ENCODE measurements around the gene DNPEP.

DNPEP gene

GRCh38 chr2:219356834-219357233, 30.9 kb downstream of the DNPEP start (continued):
- TF ChIP-seq ZBTB6 (tag by site-specific recombination; IDR thresholded peaks at IDR 0.05) (no peak), ZNF394 (tag by site-specific recombination; IDR thresholded peaks at IDR 0.05; ENCODE audit: borderline replicate concordance) (no peak)

- CTCF ChIA-PET: interaction anchor here (0.6 to 1.5 kb wide), 4 partner anchors 24 to 557 kb away, joined by 3 to 7 read pairs (median 4); no protein-coding TSS in a partner anchor
- TF ChIP-seq ZNF112 (tag by site-specific recombination; IDR thresholded peaks at IDR 0.05): no peak
- TF ChIP-seq ZNF670 (tag by site-specific recombination; IDR thresholded peaks at IDR 0.05; ENCODE audit: low read depth): no peak
- no peak for TF ChIP-seq ZNF155 (tag by site-specific recombination; IDR thresholded peaks at IDR 0.05)
- TF ChIP-seq ZFHX2 (tag by site-specific recombination; conservative IDR thresholded peaks at IDR 0.05): no peak
- no peak for TF ChIP-seq ZNF513 (tag by site-specific recombination; IDR thresholded peaks at IDR 0.05)
- TF ChIP-seq FEZF1 (tag by site-specific recombination; IDR thresholded peaks at IDR 0.05): no peak
- TF ChIP-seq ZXDB (tag by site-specific recombination; IDR thresholded peaks at IDR 0.05): no peak
- no peak for TF ChIP-seq ZNF777 (tag by site-specific recombination; IDR thresholded peaks at IDR 0.05; ENCODE audit: borderline replicate concordance)
- no peak for TF ChIP-seq ZNF248 (tag by site-specific recombination; IDR thresholded peaks at IDR 0.05)
- no peak for TF ChIP-seq ZNF19 (tag by site-specific recombination; IDR thresholded peaks at IDR 0.05; ENCODE audit: low read depth)
- TF ChIP-seq ZNF148 (tag by site-specific recombination; IDR thresholded peaks at IDR 0.05; ENCODE audit: borderline replicate concordance): no peak
- TF ChIP-seq ZNF610 (tag by site-specific recombination; IDR thresholded peaks at IDR 0.05; ENCODE audit: borderline replicate concordance): no peak
- no peak for TF ChIP-seq ZSCAN23 (tag by site-specific recombination; IDR thresholded peaks at IDR 0.05)
- TF ChIP-seq ZNF830 (tag by site-specific recombination; IDR thresholded peaks at IDR 0.05; ENCODE audit: low read depth): no peak
- TF ChIP-seq ZNF169 (tag by site-specific recombination; IDR thresholded peaks at IDR 0.05): no peak
Measured at GRCh38 chr2:219354582-219354981, 33.1 kb downstream of the DNPEP start.

GRCh38 chr2:219353129-219353528, 34.6 kb downstream of the DNPEP start:
- Histone ChIP-seq H3K9me3 (ENCODE audit: control insufficient read depth, insufficient read depth, low read depth, low read length) (no peaks in the 10 kb centered on the region), H3K4me1 (ENCODE audit: control insufficient read depth, insufficient read depth, low read length) (peaks cover 2% of the 10 kb centered on the region), H3K4me3 (ENCODE audit: low read depth, low read length) (no peak overlapping the region), H3K36me3 (ENCODE audit: control insufficient read depth in 2 of 2, insufficient read depth in 1 of 2, low read length in 2 of 2) (no peaks in the 10 kb centered on the region), H3K27ac (ENCODE audit: extremely low read depth, low read depth, low read length) (no peak overlapping the region)
- peak; percentile 72; the same call in 1 of the 2 replicates for TF ChIP-seq ZNF23 (tag by site-specific recombination; IDR thresholded peaks at IDR 0.05; ENCODE audit: borderline replicate concordance)
- TF ChIP-seq ZNF292 (tag by site-specific recombination; IDR thresholded peaks at IDR 0.05; ENCODE audit: borderline replicate concordance, low read depth): no peak
- ChIA-PET POLR2A (interaction anchor here (0.6 kb wide), 1 partner anchor 12 kb away, joined by 3 read pairs; no protein-coding TSS in a partner anchor), CTCF (interaction anchor here (0.7 to 2.1 kb wide), 13 partner anchors 11 to 196 kb away, joined by 3 to 12 read pairs (median 4); no protein-coding TSS in a partner anchor)

More at GRCh38 chr2:219354582-219354981, 33.1 kb downstream of the DNPEP start:
- Histone ChIP-seq H3K4me1 (ENCODE audit: control insufficient read depth, insufficient read depth, low read length) (peaks cover 7% of the 10 kb centered on the region), H3K27ac (ENCODE audit: extremely low read depth, low read depth, low read length) (no peak overlapping the region), H3K9me3 (ENCODE audit: control insufficient read depth, insufficient read depth, low read depth, low read length) (no peaks in the 10 kb centered on the region), H3K36me3 (ENCODE audit: control insufficient read depth in 2 of 2, insufficient read depth in 1 of 2, low read length in 2 of 2) (no peaks in the 10 kb centered on the region), H3K4me3 (ENCODE audit: low read depth, low read length) (no peak overlapping the region)
- POLR2A ChIA-PET: no interaction called here
